HEK293T (cell line): Measurements from ENCODE around the gene STX7.
"Not testable (repeated sequence)": the region's sequence is repeated elsewhere in the genome, so short reads cannot be mapped to it uniquely, and the experiment has no call there.

Experiments used
- CTCF ChIA-PET: fragments of 350-600 bp; formaldehyde crosslinking; extraction: SDS; loops from one replicate; lab custom pipeline; 2021; ENCODE audit warnings: antibody characterized with exemption, inconsistent platforms; lab: Yijun Ruan, JAX
- POLR2A ChIA-PET: fragments of 350-600 bp; formaldehyde crosslinking; extraction: SDS; loops from one replicate; lab custom pipeline; 2020; ENCODE audit warnings: antibody characterized with exemption, inconsistent platforms; lab: Yijun Ruan, JAX
- DNase-seq: peaks from one replicate; pipeline ENCODE4 v3.0.0; 2012; ENCODE audit warnings: mixed read lengths; ENCODE audit errors: extremely low spot score
- ARNT ChIP-seq: fragments of 450-650 bp; IDR thresholded peaks from 2 replicates; pipeline ENCODE4 v1.6.1; 2017; ENCODE audit warnings: mild to moderate bottlenecking
- BHLHE40 ChIP-seq: fragments of 450-650 bp; IDR thresholded peaks from 2 replicates; pipeline ENCODE4 v1.6.1; 2016; ENCODE audit warnings: mild to moderate bottlenecking, moderate library complexity, borderline replicate concordance
- CTBP1 ChIP-seq: fragments of 450-650 bp; IDR thresholded peaks from 2 replicates; pipeline ENCODE4 v1.6.1; 2016; ENCODE audit warnings: borderline replicate concordance
- FOXA1 ChIP-seq: fragments of 450-650 bp; IDR thresholded peaks from 2 replicates; pipeline ENCODE4 v1.6.1; 2016; ENCODE audit warnings: mild to moderate bottlenecking
- FOXK2 ChIP-seq: fragments of 450-650 bp; IDR thresholded peaks from 2 replicates; pipeline ENCODE4 v1.6.1; 2016; ENCODE audit warnings: mild to moderate bottlenecking
- FOXM1 ChIP-seq: fragments of 450-650 bp; IDR thresholded peaks from 2 replicates; pipeline ENCODE4 v1.6.1; 2017; ENCODE audit warnings: mild to moderate bottlenecking, borderline replicate concordance
- HDGF ChIP-seq: fragments of 450-650 bp; IDR thresholded peaks from 2 replicates; pipeline ENCODE4 v1.6.1; 2017; ENCODE audit warnings: antibody characterized with exemption, borderline replicate concordance
- L3MBTL2 ChIP-seq: fragments of 450-650 bp; conservative IDR thresholded peaks from 2 replicates; pipeline ENCODE4 v1.6.1; 2016; ENCODE audit warnings: mild to moderate bottlenecking
- LEF1 ChIP-seq: fragments of 450-650 bp; IDR thresholded peaks from 2 replicates; pipeline ENCODE4 v1.6.1; 2017; ENCODE audit warnings: mild to moderate bottlenecking, borderline replicate concordance
- NFRKB ChIP-seq: fragments of 450-650 bp; IDR thresholded peaks from 2 replicates; pipeline ENCODE4 v1.6.1; 2016; ENCODE audit warnings: mild to moderate bottlenecking, moderate library complexity
- SUZ12 ChIP-seq: fragments of 450-650 bp; IDR thresholded peaks from 2 replicates; pipeline ENCODE4 v1.6.1; 2016; ENCODE audit warnings: mild to moderate bottlenecking
- TARDBP ChIP-seq: fragments of 450-650 bp; IDR thresholded peaks from 2 replicates; pipeline ENCODE4 v1.6.1; 2016
- ZNF384 ChIP-seq: fragments of 450-650 bp; IDR thresholded peaks from 2 replicates; pipeline ENCODE4 v1.6.1; 2016
- TF ChIP-seq, protein P1 (sequence below): fragments of 450-650 bp; IDR thresholded peaks from 2 replicates; pipeline ENCODE4 v1.6.1; 2016

The STX7 gene, protein sequence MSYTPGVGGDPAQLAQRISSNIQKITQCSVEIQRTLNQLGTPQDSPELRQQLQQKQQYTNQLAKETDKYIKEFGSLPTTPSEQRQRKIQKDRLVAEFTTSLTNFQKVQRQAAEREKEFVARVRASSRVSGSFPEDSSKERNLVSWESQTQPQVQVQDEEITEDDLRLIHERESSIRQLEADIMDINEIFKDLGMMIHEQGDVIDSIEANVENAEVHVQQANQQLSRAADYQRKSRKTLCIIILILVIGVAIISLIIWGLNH

GRCh38 chr6:132512638-132513632, at the start of gene STX7:
Gene STX7, minus strand, starts transcription at chr6:132513116. Its CDS starts 9,586 bp downstream, at chr6:132503530.
- peak; percentile 96 for DNase-seq
- ChIA-PET POLR2A (interaction anchor here (0.5 to 1.7 kb wide), 10 partner anchors 11 to 301 kb away, joined by 3 to 11 read pairs (median 5); partner anchors contain the start of genes RPS12 and SLC18B1), CTCF (interaction anchor here (0.5 to 1.9 kb wide), 6 partner anchors 18 to 269 kb away, joined by 3 to 6 read pairs (median 4); no protein-coding TSS in a partner anchor)
- peak; percentile 41; the same call in 1 of the 2 replicates for TF ChIP-seq FOXM1
- TF ChIP-seq TARDBP = no peak
- peak; percentile 82 for TF ChIP-seq L3MBTL2
- no peak for TF ChIP-seq FOXA1
- TF ChIP-seq, protein P1, sequence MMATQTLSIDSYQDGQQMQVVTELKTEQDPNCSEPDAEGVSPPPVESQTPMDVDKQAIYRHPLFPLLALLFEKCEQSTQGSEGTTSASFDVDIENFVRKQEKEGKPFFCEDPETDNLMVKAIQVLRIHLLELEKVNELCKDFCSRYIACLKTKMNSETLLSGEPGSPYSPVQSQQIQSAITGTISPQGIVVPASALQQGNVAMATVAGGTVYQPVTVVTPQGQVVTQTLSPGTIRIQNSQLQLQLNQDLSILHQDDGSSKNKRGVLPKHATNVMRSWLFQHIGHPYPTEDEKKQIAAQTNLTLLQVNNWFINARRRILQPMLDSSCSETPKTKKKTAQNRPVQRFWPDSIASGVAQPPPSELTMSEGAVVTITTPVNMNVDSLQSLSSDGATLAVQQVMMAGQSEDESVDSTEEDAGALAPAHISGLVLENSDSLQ = peak; percentile 99
- no peak for TF ChIP-seq ARNT

GRCh38 chr6:132560087-132560486, 47.2 kb upstream of the STX7 start:
- POLR2A ChIA-PET, CTCF ChIA-PET, DNase-seq: not testable (repeated sequence)

DNA sequence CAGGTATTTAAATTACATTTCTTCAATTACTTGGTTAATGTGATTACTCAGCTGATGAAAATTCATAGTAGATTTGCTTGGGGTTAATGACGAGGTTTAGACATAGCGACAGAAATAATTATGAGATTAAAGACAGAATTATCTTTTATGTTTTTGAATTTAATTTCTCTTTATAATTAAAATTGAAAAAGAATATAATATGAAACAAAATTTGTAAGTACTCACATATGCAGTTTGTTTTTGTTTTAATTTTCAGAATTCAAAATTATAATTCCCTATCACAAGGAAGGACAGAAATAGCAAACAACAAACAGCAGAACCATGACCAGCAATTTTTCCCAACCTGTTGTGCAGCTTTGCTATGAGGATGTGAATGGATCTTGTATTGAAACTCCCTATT, 39.5 kb upstream of the STX7 start, which contains the start of gene TAAR8:
Gene TAAR8, plus strand, starts transcription at position 301 of the 400 bp plus-strand sequence. Its CDS starts 21 bp downstream, at position 322.
- no peak for TF ChIP-seq BHLHE40
- TF ChIP-seq FOXK2 = no peak
- TF ChIP-seq, protein P1 = no peak
- TF ChIP-seq ZNF384 = no peak
- POLR2A ChIA-PET = interaction anchor here (1.4 kb wide), 1 partner anchor 13 kb away, joined by 3 read pairs; no protein-coding TSS in a partner anchor
- DNase-seq = no peak
- CTCF ChIA-PET = no interaction called here

- no peak for DNase-seq
- no peak for TF ChIP-seq ZNF384
- no peak for TF ChIP-seq FOXK2
- TF ChIP-seq LEF1 = no peak
- TF ChIP-seq HDGF = no peak
- TF ChIP-seq CTBP1 = no peak
- ChIA-PET POLR2A (no interaction called here), CTCF (interaction anchor here (0.9 to 1.0 kb wide), 2 partner anchors 48 to 271 kb away, joined by 3 to 4 read pairs; no protein-coding TSS in a partner anchor)
Measured at GRCh38 chr6:132551214-132551613, 38.3 kb upstream of the STX7 start.

DNA sequence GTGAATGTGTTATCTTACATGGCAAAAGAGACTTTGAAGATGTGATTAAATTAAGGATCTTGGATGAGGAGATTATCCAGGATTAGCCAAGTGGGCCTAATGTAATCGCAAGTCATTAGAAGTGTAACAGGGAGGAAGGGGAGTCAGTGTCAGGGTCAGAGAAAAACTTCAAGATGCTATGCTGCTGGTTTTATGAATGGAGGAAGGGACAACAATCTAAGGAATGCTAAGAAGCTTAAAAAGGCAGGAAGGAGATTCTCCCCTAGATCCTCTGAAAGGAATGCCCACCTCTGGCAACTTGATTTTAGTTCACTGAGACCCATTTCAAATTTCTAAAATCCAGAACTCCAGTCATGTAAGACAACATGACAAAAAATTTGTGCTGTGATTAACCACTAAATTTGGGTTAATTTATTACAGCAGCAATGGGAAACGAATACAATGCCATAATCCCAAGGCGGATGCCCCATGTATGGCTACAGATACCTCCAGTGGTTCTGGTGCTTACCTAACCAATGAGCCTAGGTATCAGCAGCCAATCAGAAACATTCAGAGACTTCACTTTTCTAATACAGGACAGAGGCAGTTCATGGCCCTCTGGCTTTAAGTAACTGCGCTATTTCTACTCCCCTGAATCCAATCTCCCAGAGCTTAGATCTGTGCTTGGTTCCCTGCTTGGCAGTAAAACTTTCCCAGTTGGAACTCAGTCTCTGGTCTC, 36.0 kb upstream of the STX7 start:
- ChIA-PET CTCF (no interaction called here), POLR2A (no interaction called here)
- TF ChIP-seq HDGF = no peak
- no peak for TF ChIP-seq LEF1
- TF ChIP-seq FOXM1 = no peak
- no peak for DNase-seq

- TF ChIP-seq TARDBP = no peak
- no peak for TF ChIP-seq NFRKB
- no peak for TF ChIP-seq ZNF384
- no peak for TF ChIP-seq HDGF
- TF ChIP-seq CTBP1 = no peak
- no peak for TF ChIP-seq SUZ12
- TF ChIP-seq L3MBTL2 = no peak
- TF ChIP-seq BHLHE40 = no peak
- TF ChIP-seq FOXK2 = no peak
- TF ChIP-seq, protein P1 = no peak
- TF ChIP-seq ARNT = no peak
- POLR2A ChIA-PET = no interaction called here
- CTCF ChIA-PET = no interaction called here
- no peak for DNase-seq
Measured at GRCh38 chr6:132544826-132545225, 31.9 kb upstream of the STX7 start.
